ENCODE results near the gene PTS. TPM values are rescaled to one million over a fixed set of nuclear protein-coding genes. Genes with fewer than 3 reads are reported as not detected.
A peak's percentile ranks its signal among the peaks of the same experiment; 100 is the strongest.

PTS gene
- polyA plus RNA-seq, 3 donors, result 11.8 to 25.0 (median 14.0) TPM

- no peaks in the 10 kb centered on the region for H3K9me3 ChIP-seq (replicated peaks in 1 of 2; ENCODE audit: control insufficient read depth in 1 of 2, insufficient read depth in 1 of 2, low read length in 2 of 2)
- Mint-ChIP-seq H3K4me1 (peaks cover 35% of the 10 kb centered on the region), H3K36me3 (no peaks in the 10 kb centered on the region), H3K9me3 (peaks cover 0 to 1% (median 0%) of the 10 kb centered on the region in 7 donors), H3K27me3 (ENCODE audit: low read depth in 3 of 3) (peaks cover 0 to 3% (median 2%) of the 10 kb centered on the region in 3 donors), H3K27ac (peak overlapping the region; percentile 74 to 90 (median 82)), H3K4me3 (peak overlapping the region in 1 of 2 donors; percentile 54)
- peaks cover 30 to 33% of the 10 kb centered on the region in 2 donors for H3K4me1 ChIP-seq (ENCODE audit: control insufficient read depth in 1 of 2, insufficient read depth in 2 of 2, low read length in 2 of 2)
- no peak for TF ChIP-seq CTCF (IDR thresholded peaks at IDR 0.05)
- intact Hi-C loops (cut with micrococcal nuclease), result loop anchor here (2.0 to 10.0 kb wide), 3 partner anchors 15 to 67 kb away; partner anchors contain the start of genes IL18 (in 1 of the 2) and PTS (in 1 of the 2)
- H3K27me3 ChIP-seq (ENCODE audit: control insufficient read depth in 2 of 2, insufficient read depth in 2 of 2, low read length in 2 of 2), result no peaks in the 10 kb centered on the region
- peak; percentile 75 to 82 (median 80) for DNase-seq
- H3K4me3 ChIP-seq (replicated peaks in 1 of 3; ENCODE audit: low read depth in 2 of 3, low read length in 3 of 3), result peak overlapping the region in 1 of 3 experiments; percentile 60
- no peak overlapping the region for H2AFZ ChIP-seq (ENCODE audit: insufficient read depth, low read depth, low read length, poor library complexity, severe bottlenecking)
- peak overlapping the region in 1 of 2 donors; percentile 66 for H3K27ac ChIP-seq (ENCODE audit: low read depth in 1 of 2, low read length in 2 of 2)
- peak overlapping the region; percentile 64 for H3K4me2 ChIP-seq (replicated peaks; ENCODE audit: extremely low read depth, low read length, poor library complexity, severe bottlenecking)
- H3K36me3 ChIP-seq (replicated peaks in 1 of 2; ENCODE audit: control insufficient read depth in 1 of 2, insufficient read depth in 2 of 2, low read length in 2 of 2), result no peaks in the 10 kb centered on the region
- no peaks in the 10 kb centered on the region for H3K79me2 ChIP-seq (ENCODE audit: insufficient read depth, low read length)
- no peak overlapping the region for H3K9ac ChIP-seq (ENCODE audit: insufficient read depth, low read length, poor library complexity, severe bottlenecking)
- H4K20me1 ChIP-seq (ENCODE audit: insufficient read depth, low read length), result no peaks in the 10 kb centered on the region
These were observed 46.6 kb upstream of the PTS start for GRCh38 chr11:112179601-112180000.

- Histone ChIP-seq H3K9me3 (replicated peaks in 1 of 2; ENCODE audit: control insufficient read depth in 1 of 2, insufficient read depth in 1 of 2, low read length in 2 of 2) (no peaks in the 10 kb centered on the region), H3K36me3 (replicated peaks in 1 of 2; ENCODE audit: control insufficient read depth in 1 of 2, insufficient read depth in 2 of 2, low read length in 2 of 2) (no peaks in the 10 kb centered on the region), H3K4me1 (ENCODE audit: control insufficient read depth in 1 of 2, insufficient read depth in 2 of 2, low read length in 2 of 2) (peaks cover 20 to 21% of the 10 kb centered on the region in 2 donors), H3K9ac (ENCODE audit: insufficient read depth, low read length, poor library complexity, severe bottlenecking) (no peak overlapping the region), H3K4me3 (replicated peaks in 1 of 3; ENCODE audit: low read depth in 2 of 3, low read length in 3 of 3) (no peak overlapping the region), H3K4me2 (replicated peaks; ENCODE audit: extremely low read depth, low read length, poor library complexity, severe bottlenecking) (no peak overlapping the region), H3K27me3 (ENCODE audit: control insufficient read depth in 2 of 2, insufficient read depth in 2 of 2, low read length in 2 of 2) (no peaks in the 10 kb centered on the region), H4K20me1 (ENCODE audit: insufficient read depth, low read length) (no peaks in the 10 kb centered on the region), H3K79me2 (ENCODE audit: insufficient read depth, low read length) (no peaks in the 10 kb centered on the region), H3K27ac (ENCODE audit: low read depth in 1 of 2, low read length in 2 of 2) (no peak overlapping the region), H2AFZ (ENCODE audit: insufficient read depth, low read depth, low read length, poor library complexity, severe bottlenecking) (no peak overlapping the region)
- no peak for TF ChIP-seq CTCF (IDR thresholded peaks at IDR 0.05)
- Mint-ChIP-seq H3K4me3 (no peak overlapping the region), H3K27ac (no peak overlapping the region), H3K36me3 (no peaks in the 10 kb centered on the region), H3K9me3 (peaks cover 0 to 1% (median 0%) of the 10 kb centered on the region in 7 donors), H3K27me3 (ENCODE audit: low read depth in 3 of 3) (peaks cover 0 to 3% (median 2%) of the 10 kb centered on the region in 3 donors), H3K4me1 (peaks cover 28% of the 10 kb centered on the region)
- no CpG with 5 or more reads among the region's 1 CpG for WGBS (ENCODE audit: insufficient coverage)
- intact Hi-C loops (cut with micrococcal nuclease), result no loop called here
- DNase-seq, result no peak
These were observed 43.4 kb upstream of the PTS start for GRCh38 chr11:112182867-112183266.

Data from CD14-positive monocyte (primary cell).